ELF-1 (cell line): ENCODE measurements around the gene EXOC3L2.

Experiments
- DNase-seq: peaks from one replicate; pipeline ENCODE4 v3.0.0-alpha.2; 2016; ENCODE audit warnings: low read depth, low spot score

Gene EXOC3L2

GRCh38 chr19:45222724-45223123 lies 22.5 kb downstream of the EXOC3L2 start:
- no peak for DNase-seq

- DNase-seq: no peak
These were observed 26.1 kb downstream of the EXOC3L2 start for GRCh38 chr19:45218911-45219743.

DNA sequence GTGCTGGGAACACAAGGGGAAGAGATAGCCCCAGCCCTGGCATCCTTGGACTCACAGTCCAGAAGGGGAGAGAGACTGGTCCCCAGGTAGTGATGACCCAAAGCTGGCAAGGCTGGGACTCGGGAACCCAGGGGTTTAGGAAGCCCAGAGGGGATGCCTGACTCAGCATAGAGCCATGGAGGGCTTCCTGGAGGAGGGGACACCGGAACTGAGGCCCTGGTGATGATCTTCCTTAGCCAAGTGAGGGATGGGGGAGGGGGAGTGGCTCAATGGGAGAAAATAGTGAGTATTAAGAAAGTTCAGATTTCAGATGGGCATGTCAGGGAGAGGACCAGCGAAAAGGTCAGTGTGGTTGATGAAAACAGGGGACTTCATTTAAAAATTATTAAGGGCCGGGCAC lies 26.8 kb downstream of the EXOC3L2 start:
- DNase-seq: no peak

DNA sequence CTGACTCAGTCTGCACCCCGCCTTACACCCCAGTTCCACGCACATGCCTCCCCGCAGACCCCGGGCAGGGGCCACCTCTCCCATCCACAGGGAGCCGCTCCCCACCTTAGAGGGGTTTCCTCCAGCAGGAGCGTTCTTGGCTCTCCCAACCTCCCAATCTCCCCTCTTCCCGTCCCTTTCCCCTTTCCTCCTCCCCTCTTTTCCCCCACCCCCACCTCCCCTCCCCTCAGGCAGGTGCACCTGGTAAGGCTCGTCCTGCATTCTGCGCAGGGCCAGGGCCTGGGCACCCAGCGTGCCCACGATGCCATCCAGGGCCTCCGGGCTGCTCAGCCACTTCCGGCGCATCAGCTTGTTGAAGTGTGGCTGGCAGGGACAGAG lies 27.3 kb downstream of the EXOC3L2 start:
- no peak for DNase-seq

DNA sequence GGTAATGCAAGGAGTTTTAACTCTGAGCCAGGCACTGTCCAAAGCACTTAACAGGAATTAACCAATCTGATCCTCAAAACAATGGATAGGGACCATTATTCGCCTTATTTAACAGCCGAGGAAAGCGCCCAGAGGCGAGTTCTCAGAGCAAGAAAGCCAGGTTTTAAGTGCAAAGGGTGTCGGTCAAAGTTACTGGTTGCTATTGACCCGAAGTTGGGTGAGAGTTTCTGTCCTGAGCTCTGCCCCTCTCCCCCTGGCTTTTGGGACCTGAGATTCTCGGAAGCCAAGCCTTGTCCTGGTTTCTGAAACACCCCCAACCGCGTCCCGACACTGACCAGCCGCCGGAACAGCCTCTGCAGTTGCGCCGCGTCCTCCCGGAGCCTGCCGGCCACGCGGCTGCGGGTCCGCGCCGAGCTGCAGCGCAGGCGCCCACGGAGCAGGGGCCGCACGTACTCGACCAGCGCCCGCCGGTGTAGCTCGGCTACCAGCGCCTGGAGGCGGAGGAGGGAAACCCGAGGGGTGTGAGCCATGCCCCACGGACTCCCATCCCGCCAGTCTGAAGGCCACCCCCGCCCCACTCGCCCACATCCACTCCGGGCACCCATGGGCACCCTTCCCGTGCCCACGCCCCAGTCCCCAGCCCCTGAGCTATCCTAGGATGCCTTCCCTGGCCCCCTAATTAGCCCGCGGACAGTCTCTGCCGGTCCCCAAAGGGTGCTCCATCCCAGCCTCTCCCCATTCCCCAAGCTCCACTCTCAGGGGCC lies 27.8 kb downstream of the EXOC3L2 start:
- DNase-seq: no peak

- DNase-seq: no peak
These were observed 28.5 kb downstream of the EXOC3L2 start for GRCh38 chr19:45216667-45217066.

DNA sequence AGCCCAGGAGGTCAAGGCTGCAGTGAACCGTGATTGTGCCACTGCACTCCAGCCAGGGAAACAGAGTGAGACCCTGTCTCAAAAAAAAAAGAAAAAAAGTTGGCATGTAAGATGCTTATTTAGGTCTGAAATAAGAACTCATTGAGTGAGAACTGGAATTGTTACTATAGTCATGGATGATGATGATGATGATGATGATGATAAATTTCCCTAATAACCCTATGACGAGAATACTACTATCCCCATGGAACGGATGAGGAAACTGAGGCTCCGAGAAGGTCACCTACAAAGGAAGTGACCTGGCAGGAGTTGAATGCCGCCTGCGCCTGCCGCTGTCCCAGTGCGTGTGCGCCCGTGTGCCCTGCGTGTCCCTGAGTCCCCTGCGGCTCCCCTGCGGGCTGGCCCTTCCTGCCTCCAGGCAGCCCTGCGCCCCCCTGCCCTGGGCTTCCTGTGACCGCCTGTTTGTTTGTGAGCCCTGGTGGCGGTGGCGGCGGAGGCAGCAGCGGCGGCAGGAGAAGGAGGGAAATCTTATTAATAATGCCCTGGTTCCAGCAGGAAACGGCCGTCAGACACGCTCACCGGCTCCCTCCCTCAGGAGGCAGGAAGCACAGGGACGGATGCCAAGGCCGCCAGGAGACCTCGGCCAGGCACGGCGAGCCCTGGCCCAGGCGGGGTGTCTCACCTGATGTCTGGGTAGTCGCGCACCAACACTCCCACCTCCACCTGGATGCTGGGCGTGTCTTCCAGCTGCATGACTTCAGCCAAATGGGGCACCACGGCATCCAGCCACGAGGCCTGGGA lies 29.6 kb downstream of the EXOC3L2 start:
- no peak for DNase-seq

DNA sequence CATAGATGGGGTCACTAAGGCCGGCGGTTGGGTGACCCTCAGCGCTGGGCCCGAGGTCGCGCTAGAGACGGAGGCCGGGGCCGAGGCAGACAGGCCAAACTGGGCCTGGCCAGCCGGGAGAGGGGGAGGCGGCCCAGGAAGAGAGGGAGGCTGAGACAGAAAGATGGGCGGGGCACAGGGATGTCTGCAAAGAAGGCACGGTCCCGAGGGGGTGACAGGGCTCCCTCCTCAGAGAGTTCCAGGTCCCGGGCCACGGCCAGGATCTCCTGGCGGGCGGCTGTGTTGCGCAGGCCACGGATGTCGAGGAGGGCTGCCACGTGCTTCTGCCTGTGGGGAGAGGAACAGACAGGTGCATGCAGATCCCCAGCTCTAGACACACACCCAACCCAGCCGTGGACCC lies 32.2 kb downstream of the EXOC3L2 start:
- no peak for DNase-seq

DNA sequence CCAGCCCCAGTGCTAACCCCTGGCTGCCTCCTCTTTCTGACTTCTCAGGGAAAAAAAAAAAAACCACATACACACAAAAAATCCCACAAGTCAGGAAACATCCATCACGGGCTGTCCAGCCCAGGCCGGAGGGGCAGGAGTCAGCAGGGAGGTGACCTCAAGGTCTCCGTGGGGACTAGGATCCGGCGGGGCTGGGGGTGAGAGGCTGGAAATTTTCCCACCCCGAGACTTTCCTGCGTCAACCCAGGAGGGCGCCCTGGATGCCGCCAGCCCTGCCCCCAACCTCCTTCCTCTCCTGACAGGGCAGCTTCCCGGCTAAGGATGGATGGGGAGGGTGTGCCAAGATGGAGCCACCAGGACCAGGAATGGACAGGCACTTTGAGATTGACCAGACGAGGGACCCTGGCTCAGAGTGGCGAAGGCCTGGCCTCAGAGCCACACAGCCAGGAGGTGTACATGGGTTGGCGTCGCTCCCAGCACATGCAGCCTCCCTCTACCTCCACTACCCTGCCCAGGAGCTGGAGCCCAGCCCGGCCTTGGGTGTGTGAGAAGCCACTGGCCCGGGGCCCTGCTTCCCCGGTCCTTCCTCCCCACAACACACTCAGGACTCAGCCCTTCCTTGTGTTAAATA lies 33.3 kb downstream of the EXOC3L2 start:
- DNase-seq: no peak

DNA sequence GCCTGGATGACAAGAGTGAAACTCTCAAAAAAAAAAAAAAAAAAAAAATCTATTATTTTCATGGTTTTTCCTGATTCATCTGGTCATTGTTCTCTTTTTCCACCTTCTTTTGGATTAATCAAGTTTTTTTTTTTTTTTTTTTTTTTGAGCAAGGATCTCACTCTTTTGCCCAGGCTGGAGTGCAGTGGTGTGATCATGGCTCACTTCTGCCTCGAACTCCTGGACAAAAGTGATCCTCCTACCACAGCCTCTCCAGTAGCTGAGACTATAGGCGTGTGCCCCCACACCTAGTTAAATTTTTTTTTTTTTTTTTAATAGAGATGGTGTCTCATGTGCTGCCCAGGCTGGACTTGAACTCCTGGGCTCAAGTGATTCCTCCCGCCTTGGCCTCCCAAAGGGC lies 38.9 kb downstream of the EXOC3L2 start:
- DNase-seq: no peak

GRCh38 chr19:45205810-45206209 lies 39.4 kb downstream of the EXOC3L2 start:
- DNase-seq: no peak

DNA sequence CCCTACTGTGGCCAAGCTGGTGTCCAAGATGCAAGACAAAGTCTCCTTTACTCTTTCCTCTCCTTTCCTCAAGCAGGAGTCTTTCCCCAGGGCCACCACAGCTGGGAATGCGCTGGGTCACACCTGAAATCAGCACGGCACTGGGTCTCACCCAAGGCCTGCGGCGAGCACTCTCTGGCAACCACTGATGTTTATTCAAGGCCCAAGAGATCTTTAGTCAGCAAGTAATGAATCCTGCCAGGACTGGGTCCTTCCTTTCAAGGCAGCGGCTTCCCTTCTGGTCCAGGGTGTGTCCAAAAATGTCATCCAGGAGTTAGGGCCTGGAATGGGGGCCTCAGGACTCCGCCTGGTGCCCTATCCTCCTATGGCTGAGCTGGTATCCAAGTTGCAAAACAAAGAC lies 42.6 kb downstream of the EXOC3L2 start:
- DNase-seq: no peak

GRCh38 chr19:45200568-45200967 lies 44.6 kb downstream of the EXOC3L2 start:
- DNase-seq: peak; percentile 57

GRCh38 chr19:45195764-45196163 lies 49.4 kb downstream of the EXOC3L2 start:
- DNase-seq: no peak

GRCh38 chr19:45191375-45191774 lies 53.8 kb downstream of the EXOC3L2 start:
- no peak for DNase-seq

GRCh38 chr19:45189971-45190370 lies 55.2 kb downstream of the EXOC3L2 start:
- no peak for DNase-seq

GRCh38 chr19:45187421-45188100 lies 57.6 kb downstream of the EXOC3L2 start:
- peak; percentile 43 for DNase-seq

GRCh38 chr19:45186509-45187334 lies 58.5 kb downstream of the EXOC3L2 start:
- no peak for DNase-seq

- DNase-seq: no peak
These were observed 61.1 kb downstream of the EXOC3L2 start for GRCh38 chr19:45184115-45184514.

GRCh38 chr19:45182758-45183157 lies 62.4 kb downstream of the EXOC3L2 start:
- no peak for DNase-seq
